Measurements from ENCODE around the gene BNC2. TPM values are rescaled to one million over a fixed set of nuclear protein-coding genes. Genes with fewer than 3 reads are reported as not detected.

The BNC2 gene
- total RNA-seq, 1 experiment from 2014 or later: 11.7 TPM

DNA sequence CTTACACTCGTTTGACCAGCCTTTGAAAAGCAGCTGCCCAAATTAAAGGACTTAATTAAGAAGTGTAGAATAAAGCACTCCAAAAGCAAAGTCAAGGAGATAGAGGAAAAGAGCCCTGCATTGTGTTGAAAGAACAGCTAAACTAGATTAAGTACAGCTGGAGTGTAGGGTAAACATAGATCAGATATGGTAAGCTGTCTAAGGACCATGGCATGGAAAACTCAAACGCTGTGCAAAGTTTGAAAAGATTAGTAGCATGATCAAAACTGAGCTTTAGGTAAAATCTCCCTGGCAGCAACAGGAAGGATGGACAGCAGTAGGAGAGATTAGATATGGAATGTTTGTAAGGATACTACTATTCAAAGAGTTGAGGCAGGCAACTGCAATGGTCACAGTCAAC, 55.4 kb downstream of the BNC2 start:
- H3K27me3 ChIP-seq (ENCODE audit: low read length): no peaks in the 10 kb centered on the region
- H3K4me1 ChIP-seq (ENCODE audit: insufficient read depth, low read length): no peaks in the 10 kb centered on the region
- TF ChIP-seq EZH2phosphoT487 (IDR thresholded peaks at IDR 0.05; ENCODE audit: borderline replicate concordance, low read length) (no peak), EZH2 (IDR thresholded peaks at IDR 0.05; ENCODE audit: low read length, unreplicated experiment) (no peak)
- TF ChIP-seq, protein P1, sequence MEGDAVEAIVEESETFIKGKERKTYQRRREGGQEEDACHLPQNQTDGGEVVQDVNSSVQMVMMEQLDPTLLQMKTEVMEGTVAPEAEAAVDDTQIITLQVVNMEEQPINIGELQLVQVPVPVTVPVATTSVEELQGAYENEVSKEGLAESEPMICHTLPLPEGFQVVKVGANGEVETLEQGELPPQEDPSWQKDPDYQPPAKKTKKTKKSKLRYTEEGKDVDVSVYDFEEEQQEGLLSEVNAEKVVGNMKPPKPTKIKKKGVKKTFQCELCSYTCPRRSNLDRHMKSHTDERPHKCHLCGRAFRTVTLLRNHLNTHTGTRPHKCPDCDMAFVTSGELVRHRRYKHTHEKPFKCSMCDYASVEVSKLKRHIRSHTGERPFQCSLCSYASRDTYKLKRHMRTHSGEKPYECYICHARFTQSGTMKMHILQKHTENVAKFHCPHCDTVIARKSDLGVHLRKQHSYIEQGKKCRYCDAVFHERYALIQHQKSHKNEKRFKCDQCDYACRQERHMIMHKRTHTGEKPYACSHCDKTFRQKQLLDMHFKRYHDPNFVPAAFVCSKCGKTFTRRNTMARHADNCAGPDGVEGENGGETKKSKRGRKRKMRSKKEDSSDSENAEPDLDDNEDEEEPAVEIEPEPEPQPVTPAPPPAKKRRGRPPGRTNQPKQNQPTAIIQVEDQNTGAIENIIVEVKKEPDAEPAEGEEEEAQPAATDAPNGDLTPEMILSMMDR (conservative IDR thresholded peaks at IDR 0.05; ENCODE audit: low read depth, low read length): no peak
- no peaks in the 10 kb centered on the region for H3K9me3 ChIP-seq (ENCODE audit: low read length)
- intact Hi-C loops (cut with micrococcal nuclease): no loop called here
- no peak for DNase-seq
- H3F3A ChIP-seq (ENCODE audit: low read length, unreplicated experiment): no peaks in the 10 kb centered on the region
- ATAC-seq: no peak
- CTCF ChIA-PET: no interaction called here
- H3K9ac ChIP-seq (ENCODE audit: low read length): no peak overlapping the region
- no peaks in the 10 kb centered on the region for H3K79me2 ChIP-seq (ENCODE audit: low read length)
- POLR2A ChIA-PET (ENCODE audit: unreplicated experiment): no interaction called here
- BruUV-seq (replicated peaks): no TSS peak
- no peaks in the 10 kb centered on the region for H3K9me2 ChIP-seq (replicated peaks; ENCODE audit: low read length)
- H2AFZ ChIP-seq (ENCODE audit: low read length): no peak overlapping the region
- no peak overlapping the region for H3K4me2 ChIP-seq (ENCODE audit: low read length)
- no peak overlapping the region for H3K4me3 ChIP-seq (ENCODE audit: low read length)
- no peaks in the 10 kb centered on the region for H4K20me1 ChIP-seq (ENCODE audit: low read length)
- no peaks in the 10 kb centered on the region for H3K36me3 ChIP-seq (ENCODE audit: low read depth, low read length)
- H3K27ac ChIP-seq (ENCODE audit: low read length): no peak overlapping the region

DNA sequence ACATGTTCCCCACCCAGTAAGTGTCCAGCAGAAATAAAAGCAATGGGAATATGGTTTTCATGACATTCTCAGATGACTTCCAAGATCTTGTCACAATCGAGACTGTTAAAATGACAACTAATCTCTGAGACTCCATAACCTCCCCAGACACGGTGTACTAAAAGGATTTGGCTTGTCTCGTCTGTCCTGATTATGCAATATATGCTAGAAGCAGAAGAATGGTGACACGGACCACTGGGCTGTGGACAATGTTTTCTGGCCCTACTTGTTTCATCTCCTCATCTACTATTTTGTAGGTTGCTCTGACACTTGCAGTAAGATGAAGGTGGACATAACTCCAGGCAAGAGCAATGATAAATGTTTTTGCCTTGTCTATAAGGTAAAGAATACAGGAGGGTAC, 56.6 kb downstream of the BNC2 start:
- H3K36me3 ChIP-seq (ENCODE audit: low read depth, low read length): no peaks in the 10 kb centered on the region
- no peak overlapping the region for H2AFZ ChIP-seq (ENCODE audit: low read length)
- H4K20me1 ChIP-seq (ENCODE audit: low read length): no peaks in the 10 kb centered on the region
- no peak overlapping the region for H3K27ac ChIP-seq (ENCODE audit: low read length)
- intact Hi-C loops (cut with micrococcal nuclease): no loop called here
- no peak for TF ChIP-seq EZH2 (IDR thresholded peaks at IDR 0.05; ENCODE audit: low read length, unreplicated experiment)
- no peak for TF ChIP-seq EZH2phosphoT487 (IDR thresholded peaks at IDR 0.05; ENCODE audit: borderline replicate concordance, low read length)
- TF ChIP-seq, protein P1 (conservative IDR thresholded peaks at IDR 0.05; ENCODE audit: low read depth, low read length): no peak
- H3K4me1 ChIP-seq (ENCODE audit: insufficient read depth, low read length): no peaks in the 10 kb centered on the region
- no peak for DNase-seq
- no peaks in the 10 kb centered on the region for H3K27me3 ChIP-seq (ENCODE audit: low read length)
- H3F3A ChIP-seq (ENCODE audit: low read length, unreplicated experiment): no peaks in the 10 kb centered on the region
- no peak overlapping the region for H3K4me3 ChIP-seq (ENCODE audit: low read length)
- no peak for ATAC-seq
- H3K9me3 ChIP-seq (ENCODE audit: low read length): no peaks in the 10 kb centered on the region
- no peak overlapping the region for H3K9ac ChIP-seq (ENCODE audit: low read length)
- CTCF ChIA-PET: no interaction called here
- no peaks in the 10 kb centered on the region for H3K79me2 ChIP-seq (ENCODE audit: low read length)
- BruUV-seq (replicated peaks): no TSS peak
- no peaks in the 10 kb centered on the region for H3K9me2 ChIP-seq (replicated peaks; ENCODE audit: low read length)
- POLR2A ChIA-PET (ENCODE audit: unreplicated experiment): interaction anchor here (0.6 kb wide), 1 partner anchor 108 kb away, joined by 6 read pairs; no protein-coding TSS in a partner anchor
- H3K4me2 ChIP-seq (ENCODE audit: low read length): no peak overlapping the region

DNA sequence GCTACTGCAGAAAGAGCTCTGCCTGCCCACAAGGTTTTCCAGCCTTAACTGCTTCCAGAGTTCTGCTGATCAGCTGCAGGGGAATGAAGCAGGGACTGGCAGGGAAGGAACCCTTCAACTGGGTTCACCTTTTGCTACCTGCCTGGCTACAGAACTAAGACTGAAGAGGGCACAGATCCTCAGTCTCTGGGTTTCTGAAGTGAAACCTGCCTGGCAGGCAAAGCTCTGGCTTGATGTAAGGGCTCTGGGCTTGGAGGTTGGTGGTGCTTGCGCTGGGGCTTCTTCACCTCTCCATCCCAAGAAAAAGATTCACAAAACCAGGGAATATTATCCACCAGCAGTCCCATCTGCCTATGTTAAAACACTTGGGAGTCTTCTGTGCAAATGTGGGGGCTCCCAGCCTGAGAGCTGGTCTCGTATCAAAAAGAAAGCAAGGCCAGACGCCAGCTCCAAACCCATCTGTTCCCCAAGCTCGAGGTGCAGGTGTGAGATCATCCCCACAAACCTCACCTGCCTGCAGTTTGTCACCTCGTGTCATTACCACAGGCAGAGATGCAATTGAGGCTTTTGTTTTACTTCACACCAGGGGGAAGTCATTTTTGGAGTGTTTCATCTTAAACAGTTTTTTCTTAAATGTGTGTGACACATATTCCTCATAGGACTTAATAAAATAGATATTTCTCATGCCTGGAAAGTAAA, 58.3 kb downstream of the BNC2 start:
- H4K20me1 ChIP-seq (ENCODE audit: low read length): no peaks in the 10 kb centered on the region
- DNase-seq (no peak), ATAC-seq (no peak)
- H3K79me2 ChIP-seq (ENCODE audit: low read length): no peaks in the 10 kb centered on the region
- H3K9ac ChIP-seq (ENCODE audit: low read length): no peak overlapping the region
- H3K36me3 ChIP-seq (ENCODE audit: low read depth, low read length): no peaks in the 10 kb centered on the region
- no TSS peak for BruUV-seq (replicated peaks)
- no peaks in the 10 kb centered on the region for H3K4me1 ChIP-seq (ENCODE audit: insufficient read depth, low read length)
- no peak for TF ChIP-seq EZH2phosphoT487 (IDR thresholded peaks at IDR 0.05; ENCODE audit: borderline replicate concordance, low read length)
- TF ChIP-seq, protein P1 (conservative IDR thresholded peaks at IDR 0.05; ENCODE audit: low read depth, low read length): no peak
- no peak for TF ChIP-seq EZH2 (IDR thresholded peaks at IDR 0.05; ENCODE audit: low read length, unreplicated experiment)
- POLR2A ChIA-PET (ENCODE audit: unreplicated experiment): no interaction called here
- intact Hi-C loops (cut with micrococcal nuclease): no loop called here
- no peak overlapping the region for H3K4me3 ChIP-seq (ENCODE audit: low read length)
- H3K4me2 ChIP-seq (ENCODE audit: low read length): no peak overlapping the region
- H3K9me3 ChIP-seq (ENCODE audit: low read length): no peaks in the 10 kb centered on the region
- H3K27me3 ChIP-seq (ENCODE audit: low read length): no peaks in the 10 kb centered on the region
- H2AFZ ChIP-seq (ENCODE audit: low read length): no peak overlapping the region
- H3K27ac ChIP-seq (ENCODE audit: low read length): no peak overlapping the region
- no peaks in the 10 kb centered on the region for H3F3A ChIP-seq (ENCODE audit: low read length, unreplicated experiment)
- H3K9me2 ChIP-seq (replicated peaks; ENCODE audit: low read length): no peaks in the 10 kb centered on the region
- CTCF ChIA-PET: no interaction called here
